GM19351 (cell line): Measurements from ENCODE around the gene GALR3.

ENCODE experiments used
- ATAC-seq: cut with Tn5 transposase; IDR thresholded peaks from one replicate; pipeline ENCODE4 v1.9.1; 2021; ENCODE audit warnings: mild to moderate bottlenecking, moderate library complexity; ENCODE audit not compliant: unreplicated experiment

Gene GALR3

GRCh38 chr22:37865510-37865909 lies 42.3 kb downstream of the GALR3 start:
- no peak for ATAC-seq

GRCh38 chr22:37870273-37870672 lies 47.1 kb downstream of the GALR3 start:
- ATAC-seq, result no peak
